ENCODE data around the gene PTPRD.

- TF ChIP-seq, protein P1, sequence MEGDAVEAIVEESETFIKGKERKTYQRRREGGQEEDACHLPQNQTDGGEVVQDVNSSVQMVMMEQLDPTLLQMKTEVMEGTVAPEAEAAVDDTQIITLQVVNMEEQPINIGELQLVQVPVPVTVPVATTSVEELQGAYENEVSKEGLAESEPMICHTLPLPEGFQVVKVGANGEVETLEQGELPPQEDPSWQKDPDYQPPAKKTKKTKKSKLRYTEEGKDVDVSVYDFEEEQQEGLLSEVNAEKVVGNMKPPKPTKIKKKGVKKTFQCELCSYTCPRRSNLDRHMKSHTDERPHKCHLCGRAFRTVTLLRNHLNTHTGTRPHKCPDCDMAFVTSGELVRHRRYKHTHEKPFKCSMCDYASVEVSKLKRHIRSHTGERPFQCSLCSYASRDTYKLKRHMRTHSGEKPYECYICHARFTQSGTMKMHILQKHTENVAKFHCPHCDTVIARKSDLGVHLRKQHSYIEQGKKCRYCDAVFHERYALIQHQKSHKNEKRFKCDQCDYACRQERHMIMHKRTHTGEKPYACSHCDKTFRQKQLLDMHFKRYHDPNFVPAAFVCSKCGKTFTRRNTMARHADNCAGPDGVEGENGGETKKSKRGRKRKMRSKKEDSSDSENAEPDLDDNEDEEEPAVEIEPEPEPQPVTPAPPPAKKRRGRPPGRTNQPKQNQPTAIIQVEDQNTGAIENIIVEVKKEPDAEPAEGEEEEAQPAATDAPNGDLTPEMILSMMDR (conservative IDR thresholded peaks at IDR 0.05; ENCODE audit: low read length): no peak
- no peak for TF ChIP-seq EZH2phosphoT487 (IDR thresholded peaks at IDR 0.05; ENCODE audit: borderline replicate concordance)
Measured at GRCh38 chr9:9538766-9539165, 1074.0 kb downstream of the PTPRD start.

All from Loucy (cell line).